A673 (cell line): ENCODE results near the gene HOOK2. TPM values are rescaled to one million over a fixed set of nuclear protein-coding genes. Genes with fewer than 3 reads are reported as not detected.

Experiments
- BruUV-seq: library from RNA; stranded (reverse); fragments of 400-500 nt; replicated peaks from 2 replicates; lab custom pipeline; 2021; lab: Mats Ljungman, UMichigan
- CTCF ChIA-PET: fragments of 300-600 bp; sonication (Branson Sonifier 250); formaldehyde crosslinking; loops from one replicate; lab custom pipeline; 2022; ENCODE audit warnings: antibody characterized with exemption; lab: Charles Lee
- POLR2A ChIA-PET: fragments of 300-600 bp; sonication (Branson Sonifier 250); formaldehyde crosslinking; loops from one replicate; lab custom pipeline; 2022; ENCODE audit warnings: antibody characterized with exemption; ENCODE audit not compliant: low non-redundant PET; lab: Charles Lee
- DNase-seq: peaks from one replicate; pipeline ENCODE4 v3.0.0-alpha.2; 2015; ENCODE audit warnings: low spot score
- H3K27ac ChIP-seq: fragments of 200-600 bp; sonication (generic); 2 replicates; pipeline ENCODE4 v1.5.1; 2016; ENCODE audit warnings: mixed run types, low read depth, mild to moderate bottlenecking, mixed read lengths, antibody characterized with exemption, low read length; ENCODE audit not compliant: poor library complexity, severe bottlenecking
- H3K27me3 ChIP-seq: fragments of 200-600 bp; sonication (generic); replicated peaks from 2 replicates; pipeline ENCODE4 v1.6.1; 2017; ENCODE audit warnings: mixed run types, low read depth, mild to moderate bottlenecking, mixed read lengths, antibody characterized with exemption, low read length; ENCODE audit not compliant: insufficient read depth, poor library complexity
- H3K36me3 ChIP-seq: fragments of 200-600 bp; sonication (generic); 2 replicates; pipeline ENCODE4 v1.6.1; 2016; ENCODE audit warnings: mixed run types, mild to moderate bottlenecking, mixed read lengths, antibody characterized with exemption, low read length; ENCODE audit not compliant: insufficient read depth, poor library complexity, severe bottlenecking
- H3K4me1 ChIP-seq: fragments of 200-600 bp; sonication (generic); 2 replicates; pipeline ENCODE4 v1.6.1; 2017; ENCODE audit warnings: mixed run types, mild to moderate bottlenecking, mixed read lengths, antibody characterized with exemption, low read length; ENCODE audit not compliant: insufficient read depth, poor library complexity, severe bottlenecking
- H3K4me3 ChIP-seq: fragments of 200-600 bp; sonication (generic); 2 replicates; pipeline ENCODE4 v1.5.1; 2016; ENCODE audit warnings: low read depth, mixed run types, mild to moderate bottlenecking, mixed read lengths, low read length; ENCODE audit not compliant: poor library complexity, severe bottlenecking
- H3K9me3 ChIP-seq: fragments of 200-600 bp; sonication (generic); 2 replicates; pipeline ENCODE4 v1.6.1; 2016; ENCODE audit warnings: mixed run types, low read depth, mild to moderate bottlenecking, mixed read lengths, antibody characterized with exemption, low read length; ENCODE audit not compliant: poor library complexity, severe bottlenecking
- EZH2 ChIP-seq: fragments of 200-600 bp; sonication (generic); IDR thresholded peaks from 2 replicates; pipeline ENCODE4 v1.6.1; 2017; ENCODE audit warnings: borderline replicate concordance, low read depth, mild to moderate bottlenecking, mixed read lengths, antibody characterized with exemption, low read length; ENCODE audit not compliant: poor library complexity, severe bottlenecking
- intact Hi-C: fragments of 100-400 bp; cut with micrococcal nuclease; formaldehyde crosslinking; loops from one replicate; pipeline ENCODE4 v1.10.0; 2022; ENCODE audit not compliant: unreplicated experiment
- total RNA-seq: library from RNA; stranded (reverse); gene quantifications from 2 replicates; pipeline ENCODE4 v1.2.3, GENCODE V29; 2021
- TF ChIP-seq, protein P1 (sequence below): fragments of 300-800, 200-600 bp; sonication (generic); conservative IDR thresholded peaks from 2 replicates; pipeline ENCODE4 v1.5.1; 2017; ENCODE audit warnings: low read depth, mild to moderate bottlenecking, antibody characterized with exemption, low read length, moderate library complexity, mixed read lengths

HOOK2 gene
- total RNA-seq, 1 experiment from 2014 or later, result 25.8 TPM

DNA sequence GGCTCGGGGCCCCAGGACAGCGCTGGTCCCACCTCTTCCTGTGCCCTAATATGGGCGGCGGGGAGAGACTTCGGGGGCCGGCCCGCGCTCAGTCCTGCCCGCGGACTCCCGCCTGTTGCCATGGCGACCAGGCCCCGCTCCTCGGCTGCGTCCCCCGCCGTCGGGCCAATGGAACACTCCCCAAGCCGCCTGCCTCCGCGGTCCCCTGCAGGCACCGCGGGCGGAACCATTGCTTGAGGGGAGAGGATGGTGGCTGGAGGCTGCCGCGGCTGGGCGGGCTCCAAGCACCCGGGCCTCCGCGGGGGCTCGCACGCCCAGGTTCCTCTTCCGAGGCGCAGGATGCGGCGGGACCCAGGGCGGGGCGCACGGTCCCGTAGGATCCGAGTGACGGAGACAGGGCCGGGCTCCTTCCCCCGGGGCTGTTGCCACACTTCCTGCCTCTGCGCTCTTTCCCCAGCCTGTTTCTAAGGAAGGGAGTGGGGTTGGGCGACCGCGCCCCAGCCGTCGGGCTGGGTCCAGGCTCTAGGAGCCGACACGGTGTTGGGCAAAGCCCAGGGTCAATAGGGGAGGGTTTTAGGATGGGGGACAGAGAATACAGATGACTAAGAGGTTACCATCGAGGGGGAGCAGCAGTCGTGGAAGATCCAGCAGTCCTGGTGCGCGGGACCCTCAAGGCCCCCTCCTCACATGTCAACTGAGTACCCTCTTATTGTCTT is 14.7 kb upstream of the HOOK2 start:
- POLR2A ChIA-PET, result no interaction called here
- H3K9me3 ChIP-seq, result no peaks in the 10 kb centered on the region
- H3K27me3 ChIP-seq, result no peaks in the 10 kb centered on the region
- intact Hi-C loops, result loop anchor here (5.0 kb wide), 1 partner anchor 108 kb away; the partner anchor contains the start of gene DHPS
- peak overlapping the region; percentile 98 for H3K27ac ChIP-seq
- DNase-seq, result peak; percentile 99
- H3K4me3 ChIP-seq, result peak overlapping the region; percentile 59
- CTCF ChIA-PET, result interaction anchor here (0.6 kb wide), 1 partner anchor 14 kb away, joined by 3 read pairs; no protein-coding TSS in a partner anchor
- BruUV-seq, result no TSS peak
- no peaks in the 10 kb centered on the region for H3K36me3 ChIP-seq
- peaks cover 34% of the 10 kb centered on the region for H3K4me1 ChIP-seq
- no peak for TF ChIP-seq EZH2
- TF ChIP-seq, protein P1, sequence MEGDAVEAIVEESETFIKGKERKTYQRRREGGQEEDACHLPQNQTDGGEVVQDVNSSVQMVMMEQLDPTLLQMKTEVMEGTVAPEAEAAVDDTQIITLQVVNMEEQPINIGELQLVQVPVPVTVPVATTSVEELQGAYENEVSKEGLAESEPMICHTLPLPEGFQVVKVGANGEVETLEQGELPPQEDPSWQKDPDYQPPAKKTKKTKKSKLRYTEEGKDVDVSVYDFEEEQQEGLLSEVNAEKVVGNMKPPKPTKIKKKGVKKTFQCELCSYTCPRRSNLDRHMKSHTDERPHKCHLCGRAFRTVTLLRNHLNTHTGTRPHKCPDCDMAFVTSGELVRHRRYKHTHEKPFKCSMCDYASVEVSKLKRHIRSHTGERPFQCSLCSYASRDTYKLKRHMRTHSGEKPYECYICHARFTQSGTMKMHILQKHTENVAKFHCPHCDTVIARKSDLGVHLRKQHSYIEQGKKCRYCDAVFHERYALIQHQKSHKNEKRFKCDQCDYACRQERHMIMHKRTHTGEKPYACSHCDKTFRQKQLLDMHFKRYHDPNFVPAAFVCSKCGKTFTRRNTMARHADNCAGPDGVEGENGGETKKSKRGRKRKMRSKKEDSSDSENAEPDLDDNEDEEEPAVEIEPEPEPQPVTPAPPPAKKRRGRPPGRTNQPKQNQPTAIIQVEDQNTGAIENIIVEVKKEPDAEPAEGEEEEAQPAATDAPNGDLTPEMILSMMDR, result no peak

DNA sequence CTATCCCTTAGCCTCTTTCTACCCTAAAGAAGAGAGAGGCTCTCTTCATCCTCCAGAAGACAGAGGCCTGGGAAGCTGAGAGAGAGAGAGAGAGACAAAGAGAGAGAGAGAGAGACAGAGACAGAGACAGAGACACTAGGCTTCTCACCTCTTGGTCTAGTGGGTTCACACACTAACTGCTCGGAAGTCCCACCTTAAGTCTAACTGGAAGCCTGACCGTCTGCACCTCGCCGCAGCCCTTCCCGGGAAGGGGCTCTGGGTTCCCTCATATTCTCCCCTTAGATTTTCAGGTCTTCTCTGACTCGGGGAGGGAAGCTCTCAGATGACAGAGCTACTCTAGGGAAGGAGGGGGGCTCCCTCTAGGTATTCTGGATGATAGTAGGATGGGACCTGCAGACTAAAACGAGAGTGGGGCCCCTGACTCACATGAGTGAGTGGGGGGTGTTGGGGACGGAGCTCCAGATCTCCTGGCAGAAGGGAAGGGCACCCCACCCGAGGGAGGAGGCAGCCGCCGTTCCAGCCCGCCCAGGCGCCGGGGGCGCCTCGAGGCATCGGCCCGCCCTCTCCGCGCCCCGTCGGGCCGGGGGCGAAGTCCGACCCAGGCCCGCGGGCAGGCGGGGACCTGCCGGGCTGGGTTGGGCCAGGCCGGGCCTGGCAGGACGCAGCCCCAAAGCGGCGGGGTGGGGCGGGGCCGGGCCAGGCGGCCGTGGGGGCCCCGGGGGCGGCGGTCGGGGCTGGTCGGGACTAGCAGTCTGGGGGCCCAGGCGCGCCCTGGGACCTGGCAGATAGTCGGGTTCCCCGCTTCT is 13.9 kb upstream of the HOOK2 start:
- Histone ChIP-seq H3K27ac (peak overlapping the region; percentile 98), H3K4me1 (peaks cover 40% of the 10 kb centered on the region), H3K27me3 (no peaks in the 10 kb centered on the region), H3K9me3 (no peaks in the 10 kb centered on the region), H3K36me3 (no peaks in the 10 kb centered on the region), H3K4me3 (peak overlapping the region; percentile 59)
- POLR2A ChIA-PET, result no interaction called here
- DNase-seq, result no peak
- intact Hi-C loops, result no loop called here
- CTCF ChIA-PET, result interaction anchor here (0.6 kb wide), 1 partner anchor 13 kb away, joined by 3 read pairs; no protein-coding TSS in a partner anchor
- BruUV-seq, result no TSS peak
- TF ChIP-seq, protein P1, result no peak
- TF ChIP-seq EZH2, result no peak

DNA sequence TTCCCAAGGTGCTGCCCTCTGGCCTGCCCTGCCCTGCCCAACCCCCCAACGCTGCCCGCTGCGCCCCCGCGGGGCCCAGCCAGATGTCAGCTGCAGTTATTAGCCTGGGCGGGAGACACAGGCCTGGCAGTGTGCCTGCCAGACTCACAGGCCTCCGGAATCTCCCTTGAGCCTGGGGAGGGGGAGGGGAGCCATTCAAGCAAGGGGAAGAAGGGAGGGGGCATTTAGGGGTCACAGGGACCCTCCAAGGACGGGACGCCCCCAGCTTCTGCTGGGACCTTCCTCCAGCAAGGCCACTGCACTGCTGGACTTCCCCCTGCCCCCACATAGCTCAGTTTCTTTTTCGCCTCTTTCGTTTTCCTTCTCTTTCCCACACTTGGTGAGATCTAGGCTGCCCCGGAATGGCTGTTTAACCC is 13.3 kb upstream of the HOOK2 start:
- Histone ChIP-seq H3K9me3 (no peaks in the 10 kb centered on the region), H3K27ac (peak overlapping the region; percentile 98), H3K4me3 (peak overlapping the region; percentile 59), H3K4me1 (peaks cover 40% of the 10 kb centered on the region), H3K36me3 (no peaks in the 10 kb centered on the region), H3K27me3 (no peaks in the 10 kb centered on the region)
- CTCF ChIA-PET, result no interaction called here
- intact Hi-C loops, result no loop called here
- BruUV-seq, result no TSS peak
- no peak for TF ChIP-seq EZH2
- TF ChIP-seq, protein P1, result no peak
- POLR2A ChIA-PET, result no interaction called here
- DNase-seq, result peak; percentile 71
